ENCODE results near the gene GID8. TPM values are rescaled to one million over a fixed set of nuclear protein-coding genes. Genes with fewer than 3 reads are reported as not detected.

The GID8 gene
- total and polyA plus RNA-seq, 4 donors = 11.0 to 35.4 (median 23.7) TPM

- DNase-seq (peak; percentile 79 to 88 (median 86)), ATAC-seq (ENCODE audit: insufficient read depth, low FRiP score) (peak; percentile 81)
- Histone ChIP-seq H3K4me3 (no peak overlapping the region), H3K36me3 (ENCODE audit: control insufficient read depth in 4 of 4, insufficient read depth in 4 of 4, low read length in 4 of 4) (no peaks in the 10 kb centered on the region), H3K9me3 (ENCODE audit: control insufficient read depth in 4 of 4, insufficient read depth in 3 of 4, low read length in 3 of 4) (no peaks in the 10 kb centered on the region), H3K9ac (ENCODE audit: insufficient read depth in 1 of 2, low read length in 2 of 2) (no peak overlapping the region), H3K27ac (ENCODE audit: low read depth in 1 of 2, low read length in 1 of 2) (no peak overlapping the region), H3K27me3 (ENCODE audit: control insufficient read depth in 3 of 3, insufficient read depth in 3 of 3, low read length in 2 of 3) (peaks cover 0 to 45% (median 35%) of the 10 kb centered on the region in 3 donors), H3K4me1 (ENCODE audit: control insufficient read depth in 5 of 5, insufficient read depth in 5 of 5, low read length in 5 of 5) (peaks cover 0 to 3% (median 0%) of the 10 kb centered on the region in 5 donors)
- 4% methylated on average over 32 to 38 of the region's 38 CpGs for WGBS, 2 donors
- peak; percentile 78 for TF ChIP-seq CTCF (IDR thresholded peaks at IDR 0.05; ENCODE audit: control extremely low read depth, extremely low read depth)
Observed at GRCh38 chr20:62971950-62972844, 34.2 kb downstream of the GID8 start.

DNA sequence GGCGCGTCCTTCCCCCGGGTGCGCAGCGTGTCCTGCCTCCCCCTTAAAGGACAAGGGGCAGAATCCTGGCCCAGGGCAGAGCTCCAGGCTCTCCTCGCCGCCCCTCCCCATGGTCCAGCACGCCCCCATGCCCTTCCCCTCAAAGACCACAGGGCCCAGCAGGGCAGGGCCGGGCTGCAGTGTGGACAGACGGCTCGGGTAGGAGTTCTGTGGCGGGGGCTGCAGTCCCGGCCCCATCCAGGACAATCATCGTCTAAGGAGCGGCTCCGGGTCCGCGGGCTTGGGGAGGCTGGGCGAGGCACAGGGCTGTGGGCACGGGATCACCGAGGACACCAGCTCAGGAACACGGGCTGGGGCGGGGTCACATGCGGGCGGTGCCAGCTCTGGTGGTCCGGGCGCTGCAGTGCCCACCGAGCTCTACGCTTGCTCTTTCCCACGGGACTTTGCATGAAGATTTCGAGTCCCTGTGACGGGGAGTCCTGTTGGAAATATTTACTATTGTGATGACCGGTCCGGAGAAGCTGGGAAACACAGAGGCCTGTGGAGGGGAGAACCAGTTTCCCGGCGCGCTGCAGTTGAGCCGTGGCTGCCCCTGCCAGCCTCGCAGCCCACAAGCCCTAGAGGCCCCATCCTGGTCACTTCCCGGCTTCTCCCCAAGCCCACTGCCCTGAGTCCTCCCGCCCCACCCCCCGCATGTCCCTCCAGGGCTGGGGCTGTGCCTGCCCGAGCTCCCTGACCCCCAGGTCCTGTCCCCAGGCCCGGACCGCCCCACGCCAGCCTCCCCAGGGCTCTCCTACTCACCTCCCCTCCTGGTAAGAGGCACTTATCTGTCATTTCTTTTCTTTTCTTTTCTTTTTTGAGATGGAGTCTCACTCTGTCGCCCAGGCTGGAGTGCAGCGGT is 35.1 kb downstream of the GID8 start:
- H3K9ac ChIP-seq (ENCODE audit: insufficient read depth in 1 of 2, low read length in 2 of 2) = no peak overlapping the region
- WGBS, 2 donors = 13 to 22% methylated on average over 45 to 48 of the region's 48 CpGs

DNA sequence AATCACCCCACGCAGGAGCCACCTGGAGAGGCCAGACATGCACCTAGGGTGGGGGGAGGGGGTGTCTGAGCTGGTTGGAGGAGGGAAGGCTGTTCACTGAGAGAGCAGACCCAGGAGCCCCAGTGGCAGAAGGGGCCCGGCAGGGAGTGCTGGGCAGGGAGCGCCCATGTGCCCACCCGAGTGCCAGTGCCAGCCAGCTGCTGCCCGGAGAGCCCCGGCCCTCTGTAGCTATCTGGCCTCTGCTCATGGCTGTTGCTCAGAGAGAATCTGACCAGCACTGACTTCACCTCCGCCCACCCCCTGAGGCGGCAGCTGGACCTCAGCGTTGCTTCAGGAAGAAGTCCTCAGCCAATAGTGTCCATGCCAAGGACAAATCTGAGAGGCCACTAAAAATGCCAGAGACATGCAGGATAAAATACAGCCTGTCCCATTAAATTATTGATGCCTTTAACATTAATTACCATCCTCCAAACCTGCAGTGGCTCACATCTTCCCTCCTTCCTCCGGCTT is 37.4 kb downstream of the GID8 start:
- no peak for TF ChIP-seq CTCF (IDR thresholded peaks at IDR 0.05; ENCODE audit: control extremely low read depth, extremely low read depth)
- no peaks in the 10 kb centered on the region for H3K36me3 ChIP-seq (ENCODE audit: control insufficient read depth in 4 of 4, insufficient read depth in 4 of 4, low read length in 4 of 4)
- no peak for ATAC-seq (ENCODE audit: insufficient read depth, low FRiP score)
- peaks cover 0 to 60% (median 41%) of the 10 kb centered on the region in 3 donors for H3K27me3 ChIP-seq (ENCODE audit: control insufficient read depth in 3 of 3, insufficient read depth in 3 of 3, low read length in 2 of 3)
- no peak overlapping the region for H3K27ac ChIP-seq (ENCODE audit: low read depth in 1 of 2, low read length in 1 of 2)
- no peaks in the 10 kb centered on the region for H3K4me1 ChIP-seq (ENCODE audit: control insufficient read depth in 5 of 5, insufficient read depth in 5 of 5, low read length in 5 of 5)
- DNase-seq = no peak
- H3K4me3 ChIP-seq = no peak overlapping the region
- H3K9me3 ChIP-seq (ENCODE audit: control insufficient read depth in 4 of 4, insufficient read depth in 3 of 4, low read length in 3 of 4) = peaks cover 0 to 2% (median 0%) of the 10 kb centered on the region in 4 donors
- no peak overlapping the region for H3K9ac ChIP-seq (ENCODE audit: insufficient read depth in 1 of 2, low read length in 2 of 2)
- 77 to 78% methylated on average over 10 of the region's 10 CpGs for WGBS, 2 donors

More for the DNA sequence above, 35.1 kb downstream of the GID8 start:
- TF ChIP-seq CTCF (IDR thresholded peaks at IDR 0.05; ENCODE audit: control extremely low read depth, extremely low read depth) = no peak
- Histone ChIP-seq H3K27me3 (ENCODE audit: control insufficient read depth in 3 of 3, insufficient read depth in 3 of 3, low read length in 2 of 3) (peaks cover 0 to 45% (median 35%) of the 10 kb centered on the region in 3 donors), H3K9me3 (ENCODE audit: control insufficient read depth in 4 of 4, insufficient read depth in 3 of 4, low read length in 3 of 4) (peaks cover 0 to 2% (median 0%) of the 10 kb centered on the region in 4 donors), H3K27ac (ENCODE audit: low read depth in 1 of 2, low read length in 1 of 2) (no peak overlapping the region), H3K36me3 (ENCODE audit: control insufficient read depth in 4 of 4, insufficient read depth in 4 of 4, low read length in 4 of 4) (no peaks in the 10 kb centered on the region), H3K4me1 (ENCODE audit: control insufficient read depth in 5 of 5, insufficient read depth in 5 of 5, low read length in 5 of 5) (peaks cover 0 to 3% (median 0%) of the 10 kb centered on the region in 5 donors), H3K4me3 (no peak overlapping the region)
- ATAC-seq (ENCODE audit: insufficient read depth, low FRiP score) (peak; percentile 27), DNase-seq (no peak)

Measured in lung (tissue), 12 donors.